NK-92 treated with Interleukin-12 subunit alpha and Interleukin-12 subunit beta, amount 100 ng/mL, for 24 hours (cell line): ENCODE data around the gene ZSCAN21.

Source experiments
- DNase-seq: peaks from one replicate; lab custom pipeline; 2025; lab: John Stamatoyannopoulos, UW

Gene ZSCAN21

DNA sequence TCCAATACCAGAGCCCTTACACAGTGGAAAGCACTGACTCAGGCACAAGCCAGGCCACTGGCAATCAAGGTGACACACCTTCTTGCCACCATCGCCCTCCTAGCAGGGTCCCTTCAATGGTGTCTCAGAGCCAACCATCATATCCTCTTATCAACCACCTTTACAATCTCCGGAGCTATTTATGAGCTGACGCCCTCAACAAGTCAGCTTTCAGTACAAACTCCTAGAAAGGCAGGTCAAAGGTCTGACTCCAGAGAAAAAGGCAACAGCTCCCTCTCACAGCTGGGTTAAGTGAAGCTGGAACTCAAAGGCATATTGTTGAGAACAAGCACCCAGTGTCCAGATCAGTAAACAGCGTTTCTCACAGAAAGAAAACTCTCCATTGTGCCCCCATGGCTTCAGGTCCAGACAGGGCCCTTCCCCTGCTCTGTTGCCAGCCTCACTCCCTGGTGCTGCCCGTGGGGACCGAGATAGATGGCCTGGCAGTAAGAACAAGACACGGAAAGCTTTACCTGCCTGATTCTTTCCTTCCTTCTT is 29.5 kb downstream of the ZSCAN21 start:
- no peak for DNase-seq

DNA sequence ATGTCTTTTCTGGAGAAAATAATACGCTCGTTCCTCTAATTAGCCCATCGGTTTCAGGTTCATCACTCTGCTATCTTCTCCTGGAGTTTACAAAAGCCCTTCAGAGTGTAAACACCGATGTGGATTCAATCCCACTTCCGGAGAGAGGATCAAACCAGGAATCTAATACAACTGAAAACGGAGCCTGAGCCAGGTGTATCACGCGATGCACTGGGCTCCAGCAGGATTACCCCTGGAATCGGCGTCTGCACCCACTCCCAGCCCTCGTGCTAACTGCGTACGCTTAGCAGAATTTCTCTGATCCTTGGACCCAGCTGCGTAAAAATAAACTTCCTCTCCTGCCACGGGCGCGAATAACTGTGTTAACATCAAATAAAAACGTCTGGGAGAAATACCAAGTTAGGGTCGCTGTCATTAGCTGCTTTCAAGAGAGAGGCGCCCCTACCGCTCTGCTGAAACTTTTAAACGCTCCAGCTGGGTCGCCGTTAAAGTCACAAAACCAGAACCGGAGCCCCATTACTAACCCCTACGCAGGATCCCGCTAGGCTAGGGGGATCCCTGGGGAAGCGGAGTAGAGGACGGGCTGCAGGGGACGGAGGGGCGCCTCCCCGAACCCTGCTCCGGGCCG is 31.4 kb downstream of the ZSCAN21 start:
- no peak for DNase-seq

DNA sequence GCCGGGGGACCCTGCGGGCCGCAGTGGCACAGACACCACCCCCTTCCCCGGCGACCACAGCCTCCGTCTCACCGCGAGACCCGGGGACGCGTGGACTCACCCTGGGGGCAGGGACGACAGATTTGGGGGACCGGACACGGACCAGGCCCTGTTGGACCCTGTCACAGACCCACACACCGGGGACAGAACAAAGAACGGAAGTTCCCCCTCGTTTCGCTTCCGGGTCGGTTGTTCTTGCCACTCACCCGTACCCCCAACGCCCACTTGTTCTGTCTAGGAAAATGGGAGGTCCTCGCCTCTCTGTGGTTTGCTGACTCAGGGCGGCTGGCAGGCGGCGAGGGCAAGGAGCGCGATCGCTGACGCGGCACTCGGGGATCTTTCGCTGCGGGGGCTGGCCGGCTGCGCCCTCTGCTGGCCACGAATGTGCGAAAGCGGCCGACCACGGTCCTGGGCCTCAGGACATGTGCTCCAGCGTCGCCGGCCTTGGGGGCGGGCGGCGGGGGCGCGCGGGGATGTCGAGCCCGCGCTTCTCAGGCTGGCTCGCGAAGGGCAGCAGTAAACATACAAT is 32.0 kb downstream of the ZSCAN21 start, which contains the start of gene ZNF3:
ZNF3 (minus strand) TSS at position 189 of the 568 bp plus-strand sequence. CDS start 4,366 bp downstream, outside the sequence.
- DNase-seq, result peak; percentile 99

DNA sequence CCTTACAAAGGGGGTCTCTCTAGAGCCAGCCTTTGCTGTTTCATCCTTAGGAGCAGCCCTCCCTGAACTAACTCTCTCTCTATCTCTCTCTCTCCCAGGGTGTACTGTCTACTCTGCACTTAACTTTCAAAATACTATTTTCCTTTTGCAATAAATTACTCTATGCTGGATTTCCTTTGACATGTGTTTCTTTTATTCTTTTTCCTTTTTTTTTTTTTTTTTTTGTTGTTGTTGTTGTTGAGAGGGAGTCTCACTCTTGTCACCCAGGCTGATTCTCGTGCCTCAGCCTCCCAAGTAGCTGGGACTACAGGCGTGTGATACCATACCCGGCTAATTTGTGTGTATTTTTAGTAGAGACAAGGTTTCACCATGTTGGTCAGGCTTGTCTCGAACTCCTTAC is 33.4 kb downstream of the ZSCAN21 start:
- DNase-seq, result no peak

DNA sequence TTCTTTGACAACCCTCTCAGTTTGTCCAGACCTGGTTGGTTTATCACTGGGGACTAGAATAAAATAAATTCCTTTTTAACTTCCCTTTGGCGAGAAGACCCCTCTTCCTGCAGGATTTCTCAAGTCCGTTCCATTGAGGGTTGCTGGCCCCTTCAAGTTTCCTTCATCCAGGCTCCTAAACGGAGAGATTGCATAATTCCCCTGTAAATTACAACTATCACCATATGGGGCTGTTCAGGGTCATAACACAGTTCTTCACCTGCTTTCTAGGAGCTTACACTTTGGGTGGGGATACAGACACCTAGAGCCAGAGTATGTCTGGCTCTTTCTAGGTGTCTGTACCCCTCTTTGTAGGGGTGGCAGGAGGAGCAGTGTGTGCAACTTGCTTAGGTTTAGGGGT is 35.9 kb downstream of the ZSCAN21 start:
- DNase-seq, result no peak

DNA sequence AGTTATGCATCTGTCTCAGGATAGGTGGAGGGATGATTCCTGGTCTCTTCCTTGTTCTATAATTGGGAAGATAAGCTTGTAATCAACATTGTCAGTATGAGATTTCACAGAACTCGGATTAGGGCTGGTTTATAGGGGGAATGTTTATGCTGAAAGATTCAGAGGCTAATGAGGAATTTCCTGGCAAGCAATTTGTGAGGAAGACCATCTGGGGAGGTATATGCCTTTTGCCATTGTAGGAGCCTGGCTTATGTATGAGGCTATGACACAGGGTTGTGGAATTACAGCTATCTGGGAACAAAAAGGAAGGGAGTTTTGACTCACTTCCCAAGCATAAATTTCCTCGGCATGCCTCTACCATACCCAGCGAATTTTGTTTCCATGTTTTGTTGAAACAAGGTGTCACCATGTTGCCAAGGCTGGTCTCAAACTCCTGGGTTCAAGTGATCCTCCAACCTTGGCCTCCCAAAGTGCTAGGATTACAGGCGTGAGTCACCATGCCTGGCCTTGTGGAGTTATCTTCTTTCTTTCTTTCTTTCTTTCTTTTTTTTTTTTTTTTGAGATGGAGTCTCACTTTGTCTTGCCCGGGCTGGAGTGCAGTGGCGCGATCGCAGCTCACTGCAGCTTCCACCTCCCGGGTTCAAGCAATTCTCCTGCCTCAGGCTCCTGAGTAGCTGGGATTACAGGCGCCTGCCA is 37.6 kb downstream of the ZSCAN21 start:
- DNase-seq, result no peak

DNA sequence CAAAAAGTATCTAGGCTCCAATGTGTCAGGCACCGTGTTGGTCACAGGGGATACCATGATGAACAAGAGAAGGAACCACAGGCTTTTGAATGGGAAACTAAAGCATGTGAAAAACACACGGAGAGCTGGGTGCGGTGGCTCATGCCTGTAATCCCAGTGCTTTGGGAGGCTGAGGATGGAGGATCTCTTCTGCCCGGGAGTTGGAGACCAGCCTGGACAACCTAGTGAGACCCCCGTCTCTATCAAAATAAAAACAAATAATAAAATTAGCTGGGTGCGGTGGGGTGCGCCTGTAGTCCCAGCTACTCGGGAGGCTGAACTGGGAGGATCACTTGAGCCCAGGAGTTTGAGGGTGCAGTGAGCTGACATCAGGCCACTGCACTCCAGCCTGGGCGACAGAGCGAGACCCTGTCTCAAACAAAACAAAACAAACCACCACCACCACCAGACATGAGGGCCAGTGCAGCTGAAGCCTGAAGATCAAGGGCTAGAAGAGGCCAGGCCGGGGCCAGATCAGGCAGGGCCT is 38.6 kb downstream of the ZSCAN21 start:
- no peak for DNase-seq

DNA sequence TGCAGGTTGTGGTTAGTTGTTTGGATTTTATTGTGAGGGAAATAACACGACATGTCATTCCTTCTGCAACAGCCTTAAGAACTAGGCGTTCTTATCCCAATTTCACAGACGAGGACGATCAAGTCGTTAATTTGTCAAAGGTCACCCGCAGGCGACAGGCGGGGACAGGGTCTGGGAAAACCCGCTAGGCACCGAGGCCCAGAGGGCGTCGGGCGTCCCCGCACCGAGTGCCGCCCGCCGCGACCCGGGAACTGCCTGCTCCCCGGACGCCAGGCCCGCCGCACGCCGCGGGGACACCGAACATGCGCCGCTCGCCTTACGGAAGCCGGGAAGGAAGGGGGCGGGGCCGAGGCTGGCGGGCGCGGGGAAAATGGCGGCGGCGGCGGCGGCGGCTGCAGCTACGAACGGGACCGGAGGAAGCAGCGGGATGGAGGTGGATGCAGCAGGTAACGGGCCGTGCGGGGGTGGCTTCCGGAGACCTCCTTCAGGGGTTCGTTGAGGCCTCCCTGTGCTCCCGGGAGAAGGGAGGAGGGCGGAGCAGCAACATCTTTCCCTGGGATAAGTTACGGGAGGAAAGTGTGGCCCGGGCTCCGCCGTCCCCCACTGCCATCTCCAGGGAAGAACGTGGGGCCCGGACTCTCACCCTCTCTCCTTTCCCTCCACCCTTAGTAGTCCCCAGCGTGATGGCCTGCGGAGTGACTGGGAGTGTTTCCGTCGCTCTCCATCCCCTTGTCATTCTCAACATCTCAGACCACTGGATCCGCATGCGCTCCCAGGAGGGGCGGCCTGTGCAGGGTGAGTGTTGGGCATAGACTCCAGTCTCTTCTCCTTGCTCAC is 39.3 kb downstream of the ZSCAN21 start, which contains the start of gene COPS6:
COPS6 (plus strand) TSS at position 349 of the 837 bp plus-strand sequence; CDS start at position 371, 22 bp downstream.
- peak; percentile 79 for DNase-seq

DNA sequence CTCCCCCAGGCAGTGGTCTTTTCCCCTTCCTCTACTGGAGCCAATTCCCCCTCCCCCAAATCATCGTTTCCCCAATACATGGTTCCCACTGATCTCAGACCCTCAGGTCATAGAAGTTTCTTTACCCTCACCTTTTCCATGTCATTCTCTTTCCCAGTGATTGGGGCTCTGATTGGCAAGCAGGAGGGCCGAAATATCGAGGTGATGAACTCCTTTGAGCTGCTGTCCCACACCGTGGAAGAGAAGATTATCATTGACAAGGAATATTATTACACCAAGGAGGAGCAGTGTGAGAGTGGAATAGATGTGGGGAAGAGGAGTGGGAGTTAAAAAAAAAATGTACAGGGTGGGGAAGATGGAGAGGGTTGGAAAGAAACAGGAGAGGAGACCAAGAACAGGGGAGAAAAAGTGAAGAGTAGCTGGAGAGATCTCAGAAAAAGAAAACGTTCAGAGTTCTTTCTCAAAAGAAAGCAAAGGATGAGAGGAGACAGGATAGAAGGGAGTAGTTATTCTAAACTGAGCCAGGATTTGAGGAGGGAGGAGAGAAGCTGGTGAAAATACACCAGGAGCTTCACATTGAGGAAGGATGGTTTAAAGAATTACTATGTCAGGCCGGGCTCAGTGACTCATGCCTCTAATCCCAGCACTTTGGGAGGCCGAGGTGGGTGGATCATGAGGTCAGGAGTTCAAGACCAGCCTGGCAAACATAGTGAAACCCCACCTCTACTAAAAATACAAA is 40.1 kb downstream of the ZSCAN21 start:
- no peak for DNase-seq

DNA sequence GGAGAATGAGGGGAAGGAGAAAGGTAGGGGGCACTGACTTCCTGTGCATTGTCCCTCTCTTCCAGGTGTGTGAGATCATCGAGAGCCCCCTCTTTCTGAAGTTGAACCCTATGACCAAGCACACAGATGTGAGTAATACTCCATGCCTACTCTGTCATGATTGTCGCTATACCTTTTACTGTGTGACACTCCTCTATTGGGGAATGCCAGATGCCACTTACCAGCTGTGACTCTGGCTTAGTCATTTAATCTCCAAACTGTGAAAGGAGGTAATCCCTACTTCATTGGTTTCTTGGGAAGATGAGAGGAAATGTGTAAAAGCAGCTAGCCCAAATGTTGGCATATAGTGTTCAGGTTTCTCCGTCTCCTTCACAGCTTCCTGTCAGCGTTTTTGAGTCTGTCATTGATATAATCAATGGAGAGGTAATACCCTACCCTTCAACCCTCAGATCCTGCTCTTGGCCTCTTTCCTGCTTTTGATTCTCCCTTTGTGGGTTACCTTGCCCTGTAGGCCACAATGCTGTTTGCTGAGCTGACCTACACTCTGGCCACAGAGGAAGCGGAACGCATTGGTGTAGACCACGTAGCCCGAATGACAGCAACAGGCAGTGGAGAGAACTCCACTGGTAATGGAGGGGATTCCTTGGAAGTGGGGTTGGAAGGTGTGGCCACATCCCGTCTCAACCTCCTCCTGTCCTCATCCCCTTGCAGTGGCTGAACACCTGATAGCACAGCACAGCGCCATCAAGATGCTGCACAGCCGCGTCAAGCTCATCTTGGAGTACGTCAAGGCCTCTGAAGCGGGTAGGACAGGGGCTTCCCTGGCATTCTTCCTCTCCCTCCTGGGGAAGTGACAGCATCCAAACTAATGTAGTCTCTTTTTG is 41.2 kb downstream of the ZSCAN21 start:
- no peak for DNase-seq

DNA sequence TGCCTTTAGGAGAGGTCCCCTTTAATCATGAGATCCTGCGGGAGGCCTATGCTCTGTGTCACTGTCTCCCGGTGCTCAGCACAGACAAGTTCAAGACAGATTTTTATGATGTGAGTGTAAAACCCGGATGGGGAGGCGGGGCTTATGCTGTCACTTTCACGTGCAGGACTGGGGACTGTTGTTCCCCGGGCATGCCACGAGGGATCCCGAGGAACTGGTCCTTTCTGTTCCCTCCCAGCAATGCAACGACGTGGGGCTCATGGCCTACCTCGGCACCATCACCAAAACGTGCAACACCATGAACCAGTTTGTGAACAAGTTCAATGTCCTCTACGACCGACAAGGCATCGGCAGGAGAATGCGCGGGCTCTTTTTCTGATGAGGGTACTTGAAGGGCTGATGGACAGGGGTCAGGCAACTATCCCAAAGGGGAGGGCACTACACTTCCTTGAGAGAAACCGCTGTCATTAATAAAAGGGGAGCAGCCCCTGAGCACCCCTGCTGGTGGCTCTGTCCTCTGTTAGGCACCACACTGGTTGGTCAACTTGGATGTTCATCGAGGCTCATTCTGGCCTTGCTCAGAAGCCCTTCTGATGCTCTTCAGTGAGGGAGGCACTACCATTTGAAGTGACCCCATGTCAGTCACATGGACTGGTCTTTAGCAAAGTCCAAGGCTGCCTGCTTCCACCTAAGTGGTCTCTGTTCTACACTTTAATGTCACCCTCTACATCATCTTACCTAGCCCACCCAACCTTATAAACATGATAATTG is 42.0 kb downstream of the ZSCAN21 start:
- no peak for DNase-seq

DNA sequence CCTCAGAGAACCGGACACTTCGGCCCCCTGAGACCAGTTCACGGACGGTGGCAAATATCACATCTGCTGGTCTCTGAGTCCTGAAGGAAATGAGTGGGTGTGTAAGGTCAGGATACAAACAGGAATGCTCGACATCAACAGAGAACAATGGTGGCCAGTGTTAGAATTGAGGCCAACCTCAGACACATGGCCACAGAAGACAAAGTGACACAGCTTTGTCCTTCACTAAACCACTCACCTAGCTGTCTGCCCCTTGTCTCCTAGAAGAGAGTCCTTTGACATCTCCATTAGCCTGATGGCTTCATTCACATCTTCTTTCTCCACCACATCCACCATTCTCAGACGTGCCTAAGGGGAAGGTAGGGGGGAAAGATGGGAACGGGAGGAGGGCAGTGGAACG is 43.5 kb downstream of the ZSCAN21 start:
- no peak for DNase-seq

DNA sequence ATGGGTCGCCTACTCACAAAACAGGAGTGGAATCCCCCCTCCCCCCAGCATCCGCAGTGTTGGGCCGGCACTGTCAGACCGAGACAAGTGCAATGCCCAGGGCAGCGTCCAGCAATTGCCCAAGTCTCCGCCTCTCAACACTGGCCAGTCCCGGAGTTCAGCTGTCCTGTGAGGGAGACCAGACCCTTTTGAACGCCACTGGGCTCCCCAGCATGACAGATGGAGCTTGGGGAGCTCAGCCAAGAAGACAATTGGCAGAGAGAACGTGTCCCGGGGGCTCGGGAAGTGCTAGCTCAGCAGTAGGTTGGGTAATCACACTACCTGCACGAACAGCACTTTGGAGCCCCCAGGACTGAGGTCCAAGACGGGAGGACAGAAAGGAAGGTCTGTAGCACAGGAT is 43.9 kb downstream of the ZSCAN21 start:
- DNase-seq, result no peak

DNA sequence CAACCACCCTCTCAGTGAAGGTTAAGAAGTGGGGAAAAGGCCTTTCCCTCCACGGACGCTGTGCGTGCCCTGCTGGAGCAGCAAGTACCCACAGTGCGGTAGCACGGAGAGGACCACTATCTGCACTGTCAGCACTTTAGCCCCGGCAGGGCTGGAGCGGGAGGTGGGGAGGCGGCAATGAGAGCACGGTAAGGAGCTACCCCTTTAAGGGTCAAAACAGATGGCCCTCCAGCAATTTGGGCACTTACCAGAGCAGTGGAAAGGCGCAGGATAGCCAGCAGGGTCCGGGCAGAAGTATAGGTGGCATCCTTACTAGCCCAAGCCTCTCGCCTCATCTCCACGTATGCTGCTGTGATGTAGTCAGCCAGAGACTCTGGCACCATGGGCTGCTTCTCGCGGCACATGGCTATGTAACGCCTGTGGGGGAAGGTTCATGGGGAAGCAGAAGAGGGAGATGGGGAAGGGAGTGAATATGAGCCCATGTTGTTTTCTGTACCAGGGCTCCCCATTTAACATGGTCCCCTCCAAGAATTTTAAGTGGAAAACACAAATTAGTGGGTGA is 44.4 kb downstream of the ZSCAN21 start:
- DNase-seq, result no peak

DNA sequence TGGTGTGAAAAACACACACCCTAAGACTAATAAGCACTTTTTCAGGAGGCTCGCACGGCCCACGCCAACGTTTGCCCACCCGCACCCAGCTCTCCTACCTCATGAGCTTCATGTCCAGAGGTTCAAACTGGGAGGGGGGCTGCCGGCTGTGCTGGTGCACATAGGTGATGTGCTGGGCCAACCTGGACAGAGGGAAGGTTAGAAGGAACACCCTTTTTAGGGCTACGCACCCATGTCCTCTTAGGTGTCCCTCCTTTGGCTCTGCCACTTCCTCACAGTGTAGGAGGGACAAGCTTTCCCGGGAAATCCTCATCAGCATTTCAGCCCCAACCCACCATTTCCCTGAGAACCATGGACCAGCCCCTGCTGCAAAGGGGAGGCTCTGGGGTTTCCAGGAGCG is 45.7 kb downstream of the ZSCAN21 start:
- DNase-seq, result no peak

DNA sequence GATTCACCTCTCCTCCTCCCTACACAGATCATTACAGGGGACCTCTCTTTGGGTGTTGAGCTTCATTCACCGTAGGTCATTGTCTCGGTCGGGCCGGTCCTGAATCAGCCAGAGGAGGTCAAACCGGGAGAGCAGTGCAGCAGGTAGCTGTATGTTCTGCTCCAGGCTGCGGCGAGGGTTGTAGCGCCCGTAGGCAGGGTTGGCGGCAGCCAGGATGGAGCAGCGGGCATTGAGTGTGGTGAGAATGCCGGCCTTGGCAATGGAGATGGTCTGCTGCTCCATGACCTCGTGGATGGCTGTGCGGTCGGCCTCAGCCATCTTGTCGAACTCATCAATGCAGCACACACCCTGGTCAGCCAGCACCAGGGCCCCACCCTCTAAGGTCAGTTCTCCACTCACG is 46.1 kb downstream of the ZSCAN21 start:
- DNase-seq, result no peak

DNA sequence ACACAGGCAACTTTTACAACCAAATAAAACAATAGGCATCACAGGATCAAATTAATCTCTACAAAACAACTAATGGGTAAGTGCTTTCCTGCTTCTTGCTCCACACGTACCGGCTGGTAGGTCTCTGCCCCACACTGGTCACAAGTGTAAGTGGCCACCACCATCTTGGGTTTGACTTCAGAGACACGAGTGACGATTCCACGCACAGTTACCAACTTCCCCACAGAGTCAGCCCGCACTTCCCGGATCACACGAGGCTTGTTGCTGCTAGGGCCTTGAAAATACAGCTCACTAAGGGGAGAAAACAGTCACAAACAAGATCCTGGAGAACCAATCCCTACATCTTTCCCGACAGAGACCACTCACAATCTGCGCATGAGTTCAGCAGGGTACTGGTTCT is 49.3 kb downstream of the ZSCAN21 start:
- no peak for DNase-seq

DNA sequence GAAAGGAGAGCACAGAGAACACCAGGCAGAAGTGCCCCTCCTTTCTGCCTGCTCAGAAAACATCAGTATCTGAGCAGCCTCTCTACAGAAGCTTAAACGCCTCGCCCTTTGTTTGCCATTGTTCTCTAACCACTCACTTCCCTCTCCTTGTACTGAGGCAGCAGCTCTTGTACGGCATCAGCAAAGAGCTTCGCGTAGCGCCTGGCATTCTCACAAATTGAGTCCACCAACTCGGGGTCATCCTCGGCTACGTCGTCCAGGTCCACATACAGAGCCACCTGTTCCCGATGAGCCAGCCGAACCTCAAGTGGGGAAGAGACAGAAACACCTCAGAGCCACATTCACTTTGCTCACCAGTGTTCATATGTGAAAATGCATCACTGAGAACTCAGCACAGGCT is 49.9 kb downstream of the ZSCAN21 start:
- no peak for DNase-seq

DNA sequence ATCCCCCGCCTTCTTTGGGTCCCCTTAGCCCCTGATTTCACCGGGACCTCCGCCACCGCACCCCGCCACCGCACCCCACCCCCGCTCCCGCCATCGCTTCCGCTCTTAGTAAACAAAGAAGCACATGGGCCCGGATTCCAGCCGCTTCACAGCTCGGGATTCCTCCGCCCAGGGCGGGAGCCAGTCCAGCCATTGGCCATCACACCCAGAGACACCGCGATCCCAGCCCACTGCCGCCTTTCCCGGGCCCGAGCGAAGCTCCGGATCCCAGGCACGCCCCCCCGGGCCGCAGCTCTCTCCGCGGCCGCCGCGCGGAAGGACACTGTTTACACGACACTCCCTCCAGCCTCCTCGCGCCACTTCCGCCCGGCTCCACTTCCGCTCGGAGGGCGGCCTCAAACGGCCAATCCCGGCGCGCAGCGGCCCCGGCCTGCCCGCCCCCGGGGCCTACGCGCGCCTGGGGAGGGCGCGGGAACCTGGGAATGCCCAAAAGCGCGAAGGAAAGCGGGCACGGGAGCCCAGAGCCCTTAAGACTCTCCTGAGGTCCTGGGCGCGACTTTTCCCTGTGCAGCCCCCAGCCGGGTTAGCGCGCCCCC is 50.9 kb downstream of the ZSCAN21 start:
- DNase-seq, result peak; percentile 82
